WTC11 (cell line): ENCODE results near the gene PNMA1. TPM values are rescaled to one million over a fixed set of nuclear protein-coding genes. Genes with fewer than 3 reads are reported as not detected.

Experiments
- ATAC-seq: fragments of 200-7000 bp; cut with Tn5 transposase; 2 replicates; pipeline ENCODE4 v1.10.0; 2021; ENCODE audit warnings: mild to moderate bottlenecking, moderate library complexity
- CTCF ChIA-PET: fragments of 300-600 bp; sonication (Branson Sonifier 250); formaldehyde crosslinking; loops from one replicate; lab custom pipeline; 2021; ENCODE audit warnings: antibody characterized with exemption; lab: Charles Lee
- POLR2A ChIA-PET: fragments of 350-600 bp; sonication (Branson Sonifier 250); formaldehyde crosslinking; loops from one replicate; lab custom pipeline; 2021; ENCODE audit warnings: antibody characterized with exemption; lab: Charles Lee
- DNase-seq: peaks from one replicate; pipeline ENCODE4 v3.0.0; 2021; ENCODE audit warnings: low spot score
- H3K27ac Mint-ChIP-seq: 2 replicates; pipeline ENCODE4 v1.8.0; 2021; ENCODE audit warnings: mixed read lengths
- H3K27me3 Mint-ChIP-seq: 2 replicates; pipeline ENCODE4 v1.8.0; 2021; ENCODE audit warnings: low read depth, mild to moderate bottlenecking, moderate library complexity, mixed read lengths
- H3K36me3 Mint-ChIP-seq: 2 replicates; pipeline ENCODE4 v1.8.0; 2021; ENCODE audit warnings: mixed read lengths
- H3K4me1 Mint-ChIP-seq: 2 replicates; pipeline ENCODE4 v1.8.0; 2022; ENCODE audit warnings: mixed read lengths
- H3K4me3 Mint-ChIP-seq: 2 replicates; pipeline ENCODE4 v1.8.0; 2021; ENCODE audit warnings: mild to moderate bottlenecking, moderate library complexity, mixed read lengths
- H3K9me3 Mint-ChIP-seq: 2 replicates; pipeline ENCODE4 v1.8.0; 2021; ENCODE audit warnings: mixed read lengths
- CREM ChIP-seq: sonication (generic); formaldehyde crosslinking; IDR thresholded peaks from 2 replicates; pipeline ENCODE4 v1.8.1; 2022; ENCODE audit warnings: mild to moderate bottlenecking, missing genetic modification reagents, moderate library complexity
- GTF2I ChIP-seq: fragments of 250-450 bp; sonication (Bioruptor Pico); conservative IDR thresholded peaks from 2 replicates; pipeline ENCODE4 v1.4.0; 2021; ENCODE audit warnings: mild to moderate bottlenecking
- MYBL2 ChIP-seq: sonication (generic); formaldehyde crosslinking; IDR thresholded peaks from 2 replicates; pipeline ENCODE4 v1.8.1; 2023; ENCODE audit warnings: mild to moderate bottlenecking, moderate library complexity, missing genetic modification reagents
- NFATC4 ChIP-seq: fragments of 250-450 bp; sonication (Bioruptor Pico); IDR thresholded peaks from 2 replicates; pipeline ENCODE4 v1.9.0; 2021; ENCODE audit warnings: mild to moderate bottlenecking
- NFE2L1 ChIP-seq: sonication (generic); formaldehyde crosslinking; IDR thresholded peaks from 2 replicates; pipeline ENCODE4 v1.8.1; 2023; ENCODE audit warnings: missing genetic modification reagents
- PRRX2 ChIP-seq: fragments of 250-450 bp; sonication (Bioruptor Pico); IDR thresholded peaks from 2 replicates; pipeline ENCODE4 v1.8.0; 2021; ENCODE audit warnings: mild to moderate bottlenecking
- RELA ChIP-seq: sonication (generic); formaldehyde crosslinking; IDR thresholded peaks from 2 replicates; pipeline ENCODE4 v1.8.1; 2022; ENCODE audit warnings: missing genetic modification reagents, mild to moderate bottlenecking, borderline replicate concordance
- TEAD1 ChIP-seq: sonication (generic); formaldehyde crosslinking; IDR thresholded peaks from 2 replicates; pipeline ENCODE4 v1.8.0; 2022; ENCODE audit warnings: mild to moderate bottlenecking, missing genetic modification reagents
- ZNF121 ChIP-seq: sonication (generic); formaldehyde crosslinking; IDR thresholded peaks from 2 replicates; pipeline ENCODE4 v1.8.0; 2023; ENCODE audit warnings: missing genetic modification reagents
- ZNF416 ChIP-seq: fragments of 250-450 bp; sonication (Bioruptor Pico); IDR thresholded peaks from 2 replicates; pipeline ENCODE4 v1.9.0; 2021; ENCODE audit warnings: mild to moderate bottlenecking, inconsistent platforms
- total RNA-seq: library from RNA; stranded (reverse); gene quantifications from 3 replicates; pipeline ENCODE4 v1.2.3, GENCODE V29; 2021
- TF ChIP-seq, protein P1 (sequence below): sonication (generic); formaldehyde crosslinking; IDR thresholded peaks from 2 replicates; pipeline ENCODE4 v1.8.1; 2023; ENCODE audit warnings: mild to moderate bottlenecking, missing genetic modification reagents, moderate library complexity
- TF ChIP-seq, protein P2 (sequence below): sonication (generic); formaldehyde crosslinking; IDR thresholded peaks from 2 replicates; pipeline ENCODE4 v1.8.0; 2023; ENCODE audit warnings: mild to moderate bottlenecking, missing genetic modification reagents
- TF ChIP-seq, protein P3 (sequence below): sonication (generic); formaldehyde crosslinking; IDR thresholded peaks from 2 replicates; pipeline ENCODE4 v1.8.1; 2022; ENCODE audit warnings: low read depth, mild to moderate bottlenecking, moderate library complexity, missing genetic modification reagents, borderline replicate concordance
- TF ChIP-seq, protein P4 (sequence below): fragments of 250-450 bp; sonication (Bioruptor Pico); IDR thresholded peaks from 2 replicates; pipeline ENCODE4 v1.8.0; 2021; ENCODE audit warnings: mild to moderate bottlenecking
- TF ChIP-seq, protein P5 (sequence below): sonication (generic); formaldehyde crosslinking; IDR thresholded peaks from 2 replicates; pipeline ENCODE4 v1.8.1; 2023; ENCODE audit warnings: mild to moderate bottlenecking, missing genetic modification reagents, moderate library complexity
- TF ChIP-seq, protein P6 (sequence below): sonication (generic); formaldehyde crosslinking; IDR thresholded peaks from 2 replicates; pipeline ENCODE4 v1.8.1; 2023; ENCODE audit warnings: mild to moderate bottlenecking, missing genetic modification reagents
- TF ChIP-seq, protein P7 (sequence below): fragments of 250-450 bp; sonication (Bioruptor Pico); IDR thresholded peaks from 2 replicates; pipeline ENCODE4 v2.1.2; 2022; ENCODE audit warnings: mild to moderate bottlenecking, moderate library complexity
- TF ChIP-seq, protein P8 (sequence below): sonication (generic); formaldehyde crosslinking; IDR thresholded peaks from 2 replicates; pipeline ENCODE4 v1.8.1; 2023; ENCODE audit warnings: mild to moderate bottlenecking, missing genetic modification reagents

The PNMA1 gene
- total RNA-seq, 1 experiment from 2014 or later, result 46.0 TPM

DNA sequence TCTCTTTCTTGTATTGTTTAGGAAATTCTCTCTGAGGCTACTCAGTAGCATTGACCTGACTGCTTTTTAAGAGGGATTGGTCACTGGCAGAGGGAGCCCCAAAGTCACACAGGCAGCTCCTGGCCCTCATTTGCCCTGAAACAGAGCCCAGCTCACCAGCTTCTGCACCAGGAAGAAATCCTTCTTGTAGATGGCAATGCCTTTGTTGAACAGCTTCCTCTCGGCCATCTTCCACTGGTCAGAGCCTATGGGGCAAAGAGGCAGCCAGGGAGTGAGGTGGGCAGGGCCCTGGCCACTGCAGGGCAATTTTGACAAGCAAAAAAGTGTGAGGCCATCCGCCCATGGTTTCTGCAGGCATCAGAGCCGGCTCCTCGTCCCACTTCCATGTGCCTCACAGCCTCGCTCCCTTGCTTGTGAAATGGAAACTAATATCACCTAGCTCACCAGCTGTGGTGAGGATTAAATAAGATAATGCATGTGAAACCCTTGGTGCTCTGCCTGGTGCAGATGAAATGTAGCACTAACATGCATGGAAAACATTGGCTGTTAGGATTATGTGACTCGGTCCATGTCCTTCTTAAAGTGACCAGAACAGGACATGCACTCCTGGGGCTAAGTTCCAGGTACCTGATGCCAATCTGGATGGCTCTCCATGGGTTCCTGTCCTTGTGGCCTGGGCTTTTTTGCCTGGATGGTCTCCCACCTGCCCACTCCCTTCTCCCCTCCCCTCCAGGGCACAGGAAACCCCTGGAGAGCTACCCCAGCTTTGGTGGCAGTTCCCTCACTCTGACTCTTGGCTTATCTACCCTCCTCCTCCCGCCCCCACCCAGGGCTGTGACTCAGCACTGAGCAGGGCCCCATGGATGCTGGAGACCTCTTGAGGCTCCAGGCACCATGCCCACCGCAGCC is 11.2 kb upstream of the PNMA1 start (continued):
- TF ChIP-seq, protein P1, sequence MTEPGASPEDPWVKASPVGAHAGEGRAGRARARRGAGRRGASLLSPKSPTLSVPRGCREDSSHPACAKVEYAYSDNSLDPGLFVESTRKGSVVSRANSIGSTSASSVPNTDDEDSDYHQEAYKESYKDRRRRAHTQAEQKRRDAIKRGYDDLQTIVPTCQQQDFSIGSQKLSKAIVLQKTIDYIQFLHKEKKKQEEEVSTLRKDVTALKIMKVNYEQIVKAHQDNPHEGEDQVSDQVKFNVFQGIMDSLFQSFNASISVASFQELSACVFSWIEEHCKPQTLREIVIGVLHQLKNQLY (CRISPR knock-in tag), result no peak
- TF ChIP-seq, protein P2, sequence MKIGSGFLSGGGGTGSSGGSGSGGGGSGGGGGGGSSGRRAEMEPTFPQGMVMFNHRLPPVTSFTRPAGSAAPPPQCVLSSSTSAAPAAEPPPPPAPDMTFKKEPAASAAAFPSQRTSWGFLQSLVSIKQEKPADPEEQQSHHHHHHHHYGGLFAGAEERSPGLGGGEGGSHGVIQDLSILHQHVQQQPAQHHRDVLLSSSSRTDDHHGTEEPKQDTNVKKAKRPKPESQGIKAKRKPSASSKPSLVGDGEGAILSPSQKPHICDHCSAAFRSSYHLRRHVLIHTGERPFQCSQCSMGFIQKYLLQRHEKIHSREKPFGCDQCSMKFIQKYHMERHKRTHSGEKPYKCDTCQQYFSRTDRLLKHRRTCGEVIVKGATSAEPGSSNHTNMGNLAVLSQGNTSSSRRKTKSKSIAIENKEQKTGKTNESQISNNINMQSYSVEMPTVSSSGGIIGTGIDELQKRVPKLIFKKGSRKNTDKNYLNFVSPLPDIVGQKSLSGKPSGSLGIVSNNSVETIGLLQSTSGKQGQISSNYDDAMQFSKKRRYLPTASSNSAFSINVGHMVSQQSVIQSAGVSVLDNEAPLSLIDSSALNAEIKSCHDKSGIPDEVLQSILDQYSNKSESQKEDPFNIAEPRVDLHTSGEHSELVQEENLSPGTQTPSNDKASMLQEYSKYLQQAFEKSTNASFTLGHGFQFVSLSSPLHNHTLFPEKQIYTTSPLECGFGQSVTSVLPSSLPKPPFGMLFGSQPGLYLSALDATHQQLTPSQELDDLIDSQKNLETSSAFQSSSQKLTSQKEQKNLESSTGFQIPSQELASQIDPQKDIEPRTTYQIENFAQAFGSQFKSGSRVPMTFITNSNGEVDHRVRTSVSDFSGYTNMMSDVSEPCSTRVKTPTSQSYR, result no peak
- TF ChIP-seq TEAD1 (CRISPR knock-in tag) (no peak), ZNF121 (no peak)
- TF ChIP-seq, all 79 proteins: peak for 0

DNA sequence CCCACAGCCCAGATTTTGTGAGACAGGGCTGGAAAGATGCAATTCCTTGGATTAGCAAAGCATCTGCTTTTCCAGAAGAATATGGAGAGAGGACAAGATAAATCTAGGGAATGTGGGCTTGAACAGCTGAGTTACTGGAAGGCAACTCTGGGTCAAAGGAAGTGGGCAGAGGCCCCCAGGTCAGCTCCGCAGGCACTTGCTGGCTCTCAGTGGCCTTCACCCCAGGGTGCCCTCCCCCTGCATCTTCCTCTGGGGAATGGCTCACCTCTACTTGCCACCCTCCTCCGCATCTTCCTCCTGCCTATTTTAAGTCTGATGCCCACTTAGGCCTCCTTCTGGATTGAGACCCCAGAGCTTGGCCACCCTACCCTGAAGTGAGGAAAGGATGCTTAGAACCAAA is 10.5 kb upstream of the PNMA1 start:
- ATAC-seq, result no peak
- Mint-ChIP-seq H3K4me3 (no peak overlapping the region), H3K36me3 (peaks cover 14% of the 10 kb centered on the region), H3K27me3 (no peaks in the 10 kb centered on the region), H3K9me3 (no peaks in the 10 kb centered on the region), H3K4me1 (peaks cover 46% of the 10 kb centered on the region), H3K27ac (peak overlapping the region; percentile 72)
- DNase-seq, result no peak
- TF ChIP-seq, protein P3, sequence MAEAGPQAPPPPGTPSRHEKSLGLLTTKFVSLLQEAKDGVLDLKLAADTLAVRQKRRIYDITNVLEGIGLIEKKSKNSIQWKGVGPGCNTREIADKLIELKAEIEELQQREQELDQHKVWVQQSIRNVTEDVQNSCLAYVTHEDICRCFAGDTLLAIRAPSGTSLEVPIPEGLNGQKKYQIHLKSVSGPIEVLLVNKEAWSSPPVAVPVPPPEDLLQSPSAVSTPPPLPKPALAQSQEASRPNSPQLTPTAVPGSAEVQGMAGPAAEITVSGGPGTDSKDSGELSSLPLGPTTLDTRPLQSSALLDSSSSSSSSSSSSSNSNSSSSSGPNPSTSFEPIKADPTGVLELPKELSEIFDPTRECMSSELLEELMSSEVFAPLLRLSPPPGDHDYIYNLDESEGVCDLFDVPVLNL (CRISPR knock-in tag), result no peak
- TF ChIP-seq MYBL2 (CRISPR knock-in tag) (no peak), NFE2L1 (CRISPR knock-in tag) (no peak), ZNF416 (CRISPR knock-in tag) (no peak), PRRX2 (CRISPR knock-in tag) (no peak), GTF2I (no peak), NFATC4 (no peak), RELA (CRISPR knock-in tag) (no peak), CREM (no peak)
- TF ChIP-seq, protein P4, sequence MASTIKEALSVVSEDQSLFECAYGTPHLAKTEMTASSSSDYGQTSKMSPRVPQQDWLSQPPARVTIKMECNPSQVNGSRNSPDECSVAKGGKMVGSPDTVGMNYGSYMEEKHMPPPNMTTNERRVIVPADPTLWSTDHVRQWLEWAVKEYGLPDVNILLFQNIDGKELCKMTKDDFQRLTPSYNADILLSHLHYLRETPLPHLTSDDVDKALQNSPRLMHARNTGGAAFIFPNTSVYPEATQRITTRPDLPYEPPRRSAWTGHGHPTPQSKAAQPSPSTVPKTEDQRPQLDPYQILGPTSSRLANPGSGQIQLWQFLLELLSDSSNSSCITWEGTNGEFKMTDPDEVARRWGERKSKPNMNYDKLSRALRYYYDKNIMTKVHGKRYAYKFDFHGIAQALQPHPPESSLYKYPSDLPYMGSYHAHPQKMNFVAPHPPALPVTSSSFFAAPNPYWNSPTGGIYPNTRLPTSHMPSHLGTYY (CRISPR knock-in tag), result no peak
- TF ChIP-seq, protein P5, sequence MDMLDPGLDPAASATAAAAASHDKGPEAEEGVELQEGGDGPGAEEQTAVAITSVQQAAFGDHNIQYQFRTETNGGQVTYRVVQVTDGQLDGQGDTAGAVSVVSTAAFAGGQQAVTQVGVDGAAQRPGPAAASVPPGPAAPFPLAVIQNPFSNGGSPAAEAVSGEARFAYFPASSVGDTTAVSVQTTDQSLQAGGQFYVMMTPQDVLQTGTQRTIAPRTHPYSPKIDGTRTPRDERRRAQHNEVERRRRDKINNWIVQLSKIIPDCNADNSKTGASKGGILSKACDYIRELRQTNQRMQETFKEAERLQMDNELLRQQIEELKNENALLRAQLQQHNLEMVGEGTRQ, result no peak
- TF ChIP-seq, protein P6, sequence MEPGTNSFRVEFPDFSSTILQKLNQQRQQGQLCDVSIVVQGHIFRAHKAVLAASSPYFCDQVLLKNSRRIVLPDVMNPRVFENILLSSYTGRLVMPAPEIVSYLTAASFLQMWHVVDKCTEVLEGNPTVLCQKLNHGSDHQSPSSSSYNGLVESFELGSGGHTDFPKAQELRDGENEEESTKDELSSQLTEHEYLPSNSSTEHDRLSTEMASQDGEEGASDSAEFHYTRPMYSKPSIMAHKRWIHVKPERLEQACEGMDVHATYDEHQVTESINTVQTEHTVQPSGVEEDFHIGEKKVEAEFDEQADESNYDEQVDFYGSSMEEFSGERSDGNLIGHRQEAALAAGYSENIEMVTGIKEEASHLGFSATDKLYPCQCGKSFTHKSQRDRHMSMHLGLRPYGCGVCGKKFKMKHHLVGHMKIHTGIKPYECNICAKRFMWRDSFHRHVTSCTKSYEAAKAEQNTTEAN (CRISPR knock-in tag), result no peak
- TF ChIP-seq, protein P7, sequence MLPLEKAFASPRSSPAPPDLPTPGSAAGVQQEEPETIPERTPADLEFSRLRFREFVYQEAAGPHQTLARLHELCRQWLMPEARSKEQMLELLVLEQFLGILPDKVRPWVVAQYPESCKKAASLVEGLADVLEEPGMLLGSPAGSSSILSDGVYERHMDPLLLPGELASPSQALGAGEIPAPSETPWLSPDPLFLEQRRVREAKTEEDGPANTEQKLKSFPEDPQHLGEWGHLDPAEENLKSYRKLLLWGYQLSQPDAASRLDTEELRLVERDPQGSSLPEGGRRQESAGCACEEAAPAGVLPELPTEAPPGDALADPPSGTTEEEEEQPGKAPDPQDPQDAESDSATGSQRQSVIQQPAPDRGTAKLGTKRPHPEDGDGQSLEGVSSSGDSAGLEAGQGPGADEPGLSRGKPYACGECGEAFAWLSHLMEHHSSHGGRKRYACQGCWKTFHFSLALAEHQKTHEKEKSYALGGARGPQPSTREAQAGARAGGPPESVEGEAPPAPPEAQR (CRISPR knock-in tag), result no peak
- TF ChIP-seq, protein P8, sequence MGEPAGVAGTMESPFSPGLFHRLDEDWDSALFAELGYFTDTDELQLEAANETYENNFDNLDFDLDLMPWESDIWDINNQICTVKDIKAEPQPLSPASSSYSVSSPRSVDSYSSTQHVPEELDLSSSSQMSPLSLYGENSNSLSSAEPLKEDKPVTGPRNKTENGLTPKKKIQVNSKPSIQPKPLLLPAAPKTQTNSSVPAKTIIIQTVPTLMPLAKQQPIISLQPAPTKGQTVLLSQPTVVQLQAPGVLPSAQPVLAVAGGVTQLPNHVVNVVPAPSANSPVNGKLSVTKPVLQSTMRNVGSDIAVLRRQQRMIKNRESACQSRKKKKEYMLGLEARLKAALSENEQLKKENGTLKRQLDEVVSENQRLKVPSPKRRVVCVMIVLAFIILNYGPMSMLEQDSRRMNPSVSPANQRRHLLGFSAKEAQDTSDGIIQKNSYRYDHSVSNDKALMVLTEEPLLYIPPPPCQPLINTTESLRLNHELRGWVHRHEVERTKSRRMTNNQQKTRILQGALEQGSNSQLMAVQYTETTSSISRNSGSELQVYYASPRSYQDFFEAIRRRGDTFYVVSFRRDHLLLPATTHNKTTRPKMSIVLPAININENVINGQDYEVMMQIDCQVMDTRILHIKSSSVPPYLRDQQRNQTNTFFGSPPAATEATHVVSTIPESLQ (CRISPR knock-in tag), result no peak
- ChIA-PET CTCF (interaction anchor here (0.8 to 2.3 kb wide), 5 partner anchors 17 to 101 kb away, joined by 3 to 14 read pairs (median 3); no protein-coding TSS in a partner anchor), POLR2A (interaction anchor here (0.6 kb wide), 1 partner anchor 51 kb away, joined by 5 read pairs; no protein-coding TSS in a partner anchor)
